H9 (cell line): Measurements from ENCODE around the gene PTPRK. TPM values are rescaled to one million over a fixed set of nuclear protein-coding genes. Genes with fewer than 3 reads are reported as not detected.
"Not testable (repeated sequence)": the region's sequence is repeated elsewhere in the genome, so short reads cannot be mapped to it uniquely, and the experiment has no call there.

ENCODE experiments used
- DNase-seq: peaks from one replicate; pipeline ENCODE4 v3.0.0-alpha.2; 2017
- H2AFZ ChIP-seq: one replicate; pipeline ENCODE4 v1.6.1; 2013; ENCODE audit warnings: mild to moderate bottlenecking, low read length, control low read depth, moderate library complexity
- H2AK5ac ChIP-seq: 2 replicates; pipeline ENCODE4 v1.6.1; 2013; ENCODE audit warnings: low read length, control low read depth, mixed read lengths; ENCODE audit not compliant: insufficient read length
- H2BK120ac ChIP-seq: one replicate; pipeline ENCODE4 v1.6.1; 2013; ENCODE audit warnings: low read depth, mild to moderate bottlenecking, low read length, control low read depth, inconsistent platforms; ENCODE audit not compliant: poor library complexity, severe bottlenecking
- H2BK12ac ChIP-seq: 2 replicates; pipeline ENCODE4 v1.6.1; 2013; ENCODE audit warnings: low read length, control low read depth, mixed read lengths, low read depth; ENCODE audit not compliant: insufficient read length
- H2BK15ac ChIP-seq: 2 replicates; pipeline ENCODE4 v1.6.1; 2013; ENCODE audit warnings: low read depth, low read length, control low read depth
- H2BK20ac ChIP-seq: one replicate; pipeline ENCODE4 v1.6.1; 2013; ENCODE audit warnings: low read depth, mild to moderate bottlenecking, low read length, control low read depth, inconsistent platforms; ENCODE audit not compliant: poor library complexity, severe bottlenecking
- H2BK5ac ChIP-seq: 2 replicates; pipeline ENCODE4 v1.6.1; 2013; ENCODE audit warnings: low read length, control low read depth, mixed read lengths; ENCODE audit not compliant: insufficient read length
- H3K14ac ChIP-seq: 2 replicates; pipeline ENCODE4 v1.6.1; 2013; ENCODE audit warnings: low read length, control low read depth; ENCODE audit not compliant: insufficient read depth
- H3K18ac ChIP-seq: 2 replicates; pipeline ENCODE4 v1.6.1; 2013; ENCODE audit warnings: low read depth, mild to moderate bottlenecking, mixed read lengths, low read length, control low read depth; ENCODE audit not compliant: insufficient read length
- H3K23ac ChIP-seq: 2 replicates; pipeline ENCODE4 v1.6.1; 2013; ENCODE audit warnings: low read length, control low read depth, mixed read lengths, low read depth; ENCODE audit not compliant: insufficient read length
- H3K23me2 ChIP-seq: 2 replicates; pipeline ENCODE4 v1.6.1; 2013; ENCODE audit warnings: low read depth, mild to moderate bottlenecking, mixed read lengths, low read length, control low read depth; ENCODE audit not compliant: insufficient read length, poor library complexity, severe bottlenecking
- H3K27ac ChIP-seq: 2 replicates; pipeline ENCODE4 v1.5.1; 2013; ENCODE audit warnings: low read length, control low read depth, mixed read lengths, low read depth; ENCODE audit not compliant: insufficient read length
- H3K27me3 ChIP-seq: 2 replicates; pipeline ENCODE4 v1.6.1; 2013; ENCODE audit warnings: low read length, control low read depth, inconsistent platforms; ENCODE audit not compliant: insufficient read depth
- H3K4ac ChIP-seq: 2 replicates; pipeline ENCODE4 v1.6.1; 2013; ENCODE audit warnings: low read depth, mild to moderate bottlenecking, control low read depth, inconsistent platforms, low read length, moderate library complexity
- H3K4me1 ChIP-seq: 2 replicates; pipeline ENCODE4 v1.6.1; 2013; ENCODE audit warnings: low read length, control low read depth, inconsistent platforms; ENCODE audit not compliant: insufficient read depth
- H3K4me2 ChIP-seq: 2 replicates; pipeline ENCODE4 v1.6.1; 2013; ENCODE audit warnings: low read length, control low read depth, mixed read lengths; ENCODE audit not compliant: insufficient read length, insufficient read depth
- H3K56ac ChIP-seq: 2 replicates; pipeline ENCODE4 v1.6.1; 2013; ENCODE audit warnings: low read depth, mild to moderate bottlenecking, mixed read lengths, low read length, control low read depth; ENCODE audit not compliant: insufficient read length
- H3K79me1 ChIP-seq: 2 replicates; pipeline ENCODE4 v1.6.1; 2013; ENCODE audit warnings: low read depth, mild to moderate bottlenecking, moderate library complexity, low read length, control low read depth, inconsistent platforms; ENCODE audit not compliant: insufficient read depth, poor library complexity, severe bottlenecking
- H3K79me2 ChIP-seq: 2 replicates; pipeline ENCODE4 v1.6.1; 2013; ENCODE audit warnings: low read length, control low read depth, inconsistent platforms; ENCODE audit not compliant: insufficient read depth
- H3K9ac ChIP-seq: 2 replicates; pipeline ENCODE4 v1.6.1; 2013; ENCODE audit warnings: low read length, control low read depth, mixed read lengths; ENCODE audit not compliant: insufficient read length; ENCODE audit errors: extremely low read depth
- H3K9me3 ChIP-seq: one replicate; pipeline ENCODE4 v1.6.1; 2013; ENCODE audit warnings: low read depth, low read length, inconsistent platforms; ENCODE audit not compliant: control insufficient read depth
- H3T11ph ChIP-seq: one replicate; pipeline ENCODE4 v1.6.1; 2013; ENCODE audit warnings: mild to moderate bottlenecking, low read length, control low read depth, inconsistent platforms
- H4K20me1 ChIP-seq: one replicate; pipeline ENCODE4 v1.6.1; 2013; ENCODE audit not compliant: control insufficient read depth, insufficient read length, insufficient read depth
- H4K5ac ChIP-seq: 2 replicates; pipeline ENCODE4 v1.6.1; 2013; ENCODE audit warnings: low read depth, mild to moderate bottlenecking, mixed read lengths, low read length, control low read depth; ENCODE audit not compliant: insufficient read length
- H4K8ac ChIP-seq: replicated peaks from 2 replicates; pipeline ENCODE4 v1.6.1; 2013; ENCODE audit warnings: low read length, control low read depth, mixed read lengths, low read depth; ENCODE audit not compliant: insufficient read length
- H4K91ac ChIP-seq: 2 replicates; pipeline ENCODE4 v1.6.1; 2013; ENCODE audit warnings: low read depth, mild to moderate bottlenecking, moderate library complexity, mixed read lengths, low read length, control low read depth; ENCODE audit not compliant: insufficient read length
- H3K27ac Mint-ChIP-seq, 3 experiments: 2 replicates in 2 of 3; 3 replicates in 1 of 3; pipeline ENCODE4 v1.8.0; 2020 to 2021; ENCODE audit warnings: mixed read lengths in 3 of 3, mild to moderate bottlenecking in 1 of 3, moderate library complexity in 1 of 3
- H3K27me3 Mint-ChIP-seq: 2 replicates; pipeline ENCODE4 v1.8.0; 2021; ENCODE audit warnings: low read depth, mild to moderate bottlenecking, moderate library complexity, mixed read lengths
- H3K36me3 Mint-ChIP-seq, 3 experiments: 2 replicates in 2 of 3; 3 replicates in 1 of 3; pipeline ENCODE4 v1.8.0; 2020 to 2021; ENCODE audit warnings: low read depth in 3 of 3, mixed read lengths in 3 of 3; ENCODE audit not compliant: insufficient read depth in 1 of 3
- H3K4me1 Mint-ChIP-seq, 2 experiments: 2 replicates each; pipeline ENCODE4 v1.8.0; 2020; ENCODE audit warnings: mixed read lengths in 2 of 2
- H3K4me3 Mint-ChIP-seq, 2 experiments: 2 replicates in 1 of 2; 3 replicates in 1 of 2; pipeline ENCODE4 v1.8.0; 2020 to 2021; ENCODE audit warnings: mild to moderate bottlenecking in 2 of 2, mixed read lengths in 2 of 2, moderate library complexity in 1 of 2
- H3K9me3 Mint-ChIP-seq, 2 experiments: 2 replicates in 1 of 2; 3 replicates in 1 of 2; pipeline ENCODE4 v1.8.0; 2020; ENCODE audit warnings: mild to moderate bottlenecking in 2 of 2, mixed read lengths in 2 of 2, moderate library complexity in 1 of 2
- WGBS: extraction: QIAGEN DNeasy Blood & Tissue Kit; methylation state at CpG from one replicate; pipeline ENCODE4 v1.1.7; 2013; ENCODE audit warnings: missing lambda C conversion rate, low lambda C conversion rate, mixed read lengths; ENCODE audit not compliant: insufficient read length; ENCODE audit errors: extremely low coverage; 5-methylcytosine and 5-hydroxymethylcytosine counted together
- total RNA-seq: library from RNA; stranded (reverse); gene quantifications from 2 replicates; pipeline ENCODE4 v1.2.1, GENCODE V29; 2021
- TF ChIP-seq, protein P1 (sequence below): fragments of 200-600 bp; sonication (generic); conservative IDR thresholded peaks from 3 replicates; pipeline ENCODE4 v1.8.0; 2021; ENCODE audit warnings: antibody characterized with exemption, mild to moderate bottlenecking

Gene PTPRK
- total RNA-seq, 1 experiment from 2014 or later = 47.9 TPM

- Histone ChIP-seq H3K9ac (no peak overlapping the region), H3T11ph (no peak overlapping the region), H4K5ac (no peak overlapping the region), H3K14ac (no peak overlapping the region), H3K23me2 (no peaks in the 10 kb centered on the region), H4K8ac (no peak overlapping the region), H3K4me2 (no peak overlapping the region), H3K27me3 (no peaks in the 10 kb centered on the region), H2BK120ac (no peak overlapping the region), H2BK15ac (no peak overlapping the region), H3K9me3 (no peaks in the 10 kb centered on the region), H3K4ac (no peak overlapping the region), H3K23ac (no peak overlapping the region), H2AFZ (no peak overlapping the region), H4K20me1 (no peaks in the 10 kb centered on the region), H3K18ac (no peak overlapping the region), H3K56ac (no peak overlapping the region), H2BK20ac (no peak overlapping the region), H3K79me2 (peaks cover 3% of the 10 kb centered on the region; the same call in 1 of the 2 replicates), H3K27ac (no peak overlapping the region), H2AK5ac (no peak overlapping the region), H2BK12ac (no peak overlapping the region), H4K91ac (no peak overlapping the region), H3K79me1 (no peaks in the 10 kb centered on the region), H2BK5ac (no peak overlapping the region), H3K4me1 (peaks cover 8% of the 10 kb centered on the region; the same call in 1 of the 2 replicates)
- Mint-ChIP-seq H3K4me3 (no peak overlapping the region), H3K9me3 (no peaks in the 10 kb centered on the region), H3K27me3 (no peaks in the 10 kb centered on the region), H3K36me3 (no peaks in the 10 kb centered on the region; a peak in 1 of 7 replicates), H3K27ac (peak overlapping the region in 2 of 3 experiments; percentile 45 to 74; a peak in 3 of 7 replicates), H3K4me1 (peaks cover 39% of the 10 kb centered on the region in 2 experiments)
- WGBS = no CpG with 5 or more reads among the region's 2 CpGs
- TF ChIP-seq, protein P1, sequence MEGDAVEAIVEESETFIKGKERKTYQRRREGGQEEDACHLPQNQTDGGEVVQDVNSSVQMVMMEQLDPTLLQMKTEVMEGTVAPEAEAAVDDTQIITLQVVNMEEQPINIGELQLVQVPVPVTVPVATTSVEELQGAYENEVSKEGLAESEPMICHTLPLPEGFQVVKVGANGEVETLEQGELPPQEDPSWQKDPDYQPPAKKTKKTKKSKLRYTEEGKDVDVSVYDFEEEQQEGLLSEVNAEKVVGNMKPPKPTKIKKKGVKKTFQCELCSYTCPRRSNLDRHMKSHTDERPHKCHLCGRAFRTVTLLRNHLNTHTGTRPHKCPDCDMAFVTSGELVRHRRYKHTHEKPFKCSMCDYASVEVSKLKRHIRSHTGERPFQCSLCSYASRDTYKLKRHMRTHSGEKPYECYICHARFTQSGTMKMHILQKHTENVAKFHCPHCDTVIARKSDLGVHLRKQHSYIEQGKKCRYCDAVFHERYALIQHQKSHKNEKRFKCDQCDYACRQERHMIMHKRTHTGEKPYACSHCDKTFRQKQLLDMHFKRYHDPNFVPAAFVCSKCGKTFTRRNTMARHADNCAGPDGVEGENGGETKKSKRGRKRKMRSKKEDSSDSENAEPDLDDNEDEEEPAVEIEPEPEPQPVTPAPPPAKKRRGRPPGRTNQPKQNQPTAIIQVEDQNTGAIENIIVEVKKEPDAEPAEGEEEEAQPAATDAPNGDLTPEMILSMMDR = peak; percentile 57
- DNase-seq = no peak
Measured at GRCh38 chr6:128487055-128487454, 33.3 kb downstream of the PTPRK start.

GRCh38 chr6:128486580-128486979 is 33.8 kb downstream of the PTPRK start:
- H3K4me2 ChIP-seq, H3K4me1 ChIP-seq, H3T11ph ChIP-seq, H3K9me3 Mint-ChIP-seq, H2BK12ac ChIP-seq, H3K23me2 ChIP-seq, H3K23ac ChIP-seq, H3K4ac ChIP-seq, H2BK15ac ChIP-seq, H3K14ac ChIP-seq, H3K4me3 Mint-ChIP-seq, H3K79me1 ChIP-seq, DNase-seq, H4K20me1 ChIP-seq, H2BK5ac ChIP-seq, H3K9me3 ChIP-seq, H2BK20ac ChIP-seq, H3K27me3 ChIP-seq, H3K18ac ChIP-seq, H3K27me3 Mint-ChIP-seq, H2AK5ac ChIP-seq, H2AFZ ChIP-seq, H3K9ac ChIP-seq, H3K27ac ChIP-seq, H3K56ac ChIP-seq, H4K91ac ChIP-seq, H3K79me2 ChIP-seq, H3K36me3 Mint-ChIP-seq, H4K8ac ChIP-seq, H4K5ac ChIP-seq, H2BK120ac ChIP-seq: not testable (repeated sequence)
- peak overlapping the region in 1 of 3 experiments; percentile 70; a peak in 3 of 7 replicates for H3K27ac Mint-ChIP-seq
- peaks cover 34 to 35% of the 10 kb centered on the region in 2 experiments for H3K4me1 Mint-ChIP-seq
- no CpG with 5 or more reads among the region's 1 CpG for WGBS
